Spleen (tissue), 11 donors: ENCODE results near the gene SLC24A3. TPM values are rescaled to one million over a fixed set of nuclear protein-coding genes. Genes with fewer than 3 reads are reported as not detected.

Experiments
- DNase-seq: peaks from one replicate; pipeline ENCODE4 v3.0.0-alpha.2; 2020
- H3K27ac ChIP-seq, 8 donors: fragments of 200-600 bp; sonication (generic) in 7 of 8; 1 replicate in 4 of 8; 2 replicates in 4 of 8; pipeline versions ENCODE4 v1.5.0 to v1.8.0; 2016 to 2021; ENCODE audit warnings: inconsistent platforms in 4 of 8, mild to moderate bottlenecking in 4 of 8, moderate library complexity in 1 of 8
- H3K27me3 ChIP-seq, 7 donors: fragments of 200-600 bp; sonication (generic) in 6 of 7; replicated peaks in 1 of 7; 1 replicate in 4 of 7; 2 replicates in 3 of 7; pipeline versions ENCODE4 v1.5.0 to v1.8.0; 2016 to 2021; ENCODE audit warnings: inconsistent platforms in 3 of 7, mild to moderate bottlenecking in 1 of 7
- H3K36me3 ChIP-seq, 6 donors: fragments of 200-600 bp; sonication (generic) in 5 of 6; 1 replicate in 4 of 6; 2 replicates in 2 of 6; pipeline versions ENCODE4 v1.5.0 to v1.8.0; 2016 to 2021; ENCODE audit warnings: inconsistent platforms in 2 of 6
- H3K4me1 ChIP-seq, 6 donors: fragments of 200-600 bp; sonication (generic) in 5 of 6; 1 replicate in 3 of 6; 2 replicates in 3 of 6; pipeline versions ENCODE4 v1.5.0 to v1.8.0; 2016 to 2021; ENCODE audit warnings: inconsistent platforms in 3 of 6
- H3K4me3 ChIP-seq, 8 donors: fragments of 200-600 bp; sonication (generic) in 7 of 8; 1 replicate in 4 of 8; 2 replicates in 4 of 8; pipeline versions ENCODE4 v1.5.0 to v1.8.0; 2016 to 2021; ENCODE audit warnings: inconsistent platforms in 4 of 8, mild to moderate bottlenecking in 4 of 8, moderate library complexity in 2 of 8
- H3K9me3 ChIP-seq, 8 donors: fragments of 200-600 bp; sonication (generic) in 7 of 8; 1 replicate in 4 of 8; 2 replicates in 4 of 8; pipeline versions ENCODE4 v1.5.0 to v1.8.0; 2016 to 2021; ENCODE audit warnings: inconsistent platforms in 4 of 8
- POLR2A ChIP-seq, 3 donors: fragments of 450-650 bp; IDR thresholded peaks; one replicate each; pipeline ENCODE4 v1.5.1; 2017; ENCODE audit warnings: antibody characterized with exemption in 3 of 3, mild to moderate bottlenecking in 1 of 3
- POLR2AphosphoS5 ChIP-seq, 3 donors: sonication (generic); formaldehyde crosslinking; IDR thresholded peaks; one replicate each; pipeline ENCODE4 v1.5.1; 2017; ENCODE audit warnings: antibody characterized with exemption in 3 of 3
- WGBS, 5 donors: extraction: QIAGEN DNeasy Blood & Tissue Kit in 3 of 5; methylation state at CpG; one replicate each; pipeline versions ENCODE4 v1.1.5 to v1.1.7; 2013 to 2018; 5-methylcytosine and 5-hydroxymethylcytosine counted together
- intact Hi-C: fragments of 100-400 bp; cut with DNase I; formaldehyde crosslinking; loops from one replicate; pipeline ENCODE4 v1.15.0; 2023; ENCODE audit warnings: low total_unique reads
- polyA plus RNA-seq, 3 donors: library from polyadenylated mRNA; stranded (reverse); fragments of 200-250 nt; gene quantifications; one replicate each; pipeline ENCODE4 v1.2.1, GENCODE V29; 2013
- total RNA-seq, 7 donors: library from RNA; depleted of rRNA in 3 of 7; stranded (reverse); fragments of >200 nt in 3 of 7; fragmentation: NEBNext Ultra II Directional in 4 of 7; extraction: Animal tissue kit (Norgen Biotek cat#: 25700) in 4 of 7; gene quantifications; one replicate each; pipeline versions ENCODE4 v1.1.0 to v1.2.1, GENCODE V29; 2016 to 2021
- TF ChIP-seq, protein P1 (sequence below), 11 experiments: fragments of 200-600 bp in 7 of 11; fragments of 450-650 bp in 4 of 11; sonication (generic) in 4 of 11; IDR thresholded peaks in 8 of 11; conservative IDR thresholded peaks in 3 of 11; 1 replicate in 7 of 11; 2 replicates in 4 of 11; pipeline versions ENCODE4 v1.4.0 to v1.8.0; 2016 to 2021; ENCODE audit warnings: antibody characterized with exemption in 11 of 11, inconsistent platforms in 4 of 11, mild to moderate bottlenecking in 1 of 11
- donor health status: healthy with polysubstance abuse.
- donor health status: DM: no; HTN: no; CAD: no; lungs with moderate emphysema.
- donor health status: DM: no; HTN: no; CAD: no.
- donor health status: Bipolar disorder and iron deficiency.
- donor health status: healthy.
- donor health status: DM: no; HTN: no; CAD: no.
- donor health status: DM: yes; HTN: yes; CAD: no.

Gene SLC24A3
- total and polyA plus RNA-seq, 10 donors: 0.37 to 3.9 (median 2.6) TPM

DNA sequence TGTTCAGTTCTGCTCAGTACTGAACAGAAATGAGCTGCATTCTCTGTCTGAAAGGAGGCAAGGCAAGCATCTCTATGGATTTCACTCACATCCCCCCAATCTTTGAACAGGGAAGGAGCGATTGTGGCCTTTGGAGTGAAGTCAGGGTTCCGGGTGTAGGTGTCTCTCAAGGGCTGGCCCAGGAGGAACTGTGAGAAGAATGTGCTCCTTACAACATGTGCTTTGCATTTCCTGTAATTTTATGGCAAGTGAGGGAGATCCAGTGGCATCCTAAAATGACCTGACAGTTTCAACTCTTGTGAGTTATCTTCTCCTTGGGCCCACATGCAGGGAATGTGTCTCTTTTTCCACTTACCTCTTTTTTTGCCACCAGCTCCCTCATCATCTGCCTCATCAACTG, 482.6 kb downstream of the SLC24A3 start:
- H3K27me3 ChIP-seq: no peaks in the 10 kb centered on the region
- no peak for DNase-seq
- H3K9me3 ChIP-seq: no peaks in the 10 kb centered on the region
- intact Hi-C loops: loop anchor here (10.0 kb wide), 1 partner anchor 300 kb away; no protein-coding TSS in a partner anchor
- H3K36me3 ChIP-seq: no peaks in the 10 kb centered on the region
- peak overlapping the region in 4 of 8 donors; percentile 36 to 51 (median 42) for H3K27ac ChIP-seq
- TF ChIP-seq POLR2AphosphoS5 (IDR thresholded peaks at IDR 0.05): no peak
- TF ChIP-seq, protein P1, sequence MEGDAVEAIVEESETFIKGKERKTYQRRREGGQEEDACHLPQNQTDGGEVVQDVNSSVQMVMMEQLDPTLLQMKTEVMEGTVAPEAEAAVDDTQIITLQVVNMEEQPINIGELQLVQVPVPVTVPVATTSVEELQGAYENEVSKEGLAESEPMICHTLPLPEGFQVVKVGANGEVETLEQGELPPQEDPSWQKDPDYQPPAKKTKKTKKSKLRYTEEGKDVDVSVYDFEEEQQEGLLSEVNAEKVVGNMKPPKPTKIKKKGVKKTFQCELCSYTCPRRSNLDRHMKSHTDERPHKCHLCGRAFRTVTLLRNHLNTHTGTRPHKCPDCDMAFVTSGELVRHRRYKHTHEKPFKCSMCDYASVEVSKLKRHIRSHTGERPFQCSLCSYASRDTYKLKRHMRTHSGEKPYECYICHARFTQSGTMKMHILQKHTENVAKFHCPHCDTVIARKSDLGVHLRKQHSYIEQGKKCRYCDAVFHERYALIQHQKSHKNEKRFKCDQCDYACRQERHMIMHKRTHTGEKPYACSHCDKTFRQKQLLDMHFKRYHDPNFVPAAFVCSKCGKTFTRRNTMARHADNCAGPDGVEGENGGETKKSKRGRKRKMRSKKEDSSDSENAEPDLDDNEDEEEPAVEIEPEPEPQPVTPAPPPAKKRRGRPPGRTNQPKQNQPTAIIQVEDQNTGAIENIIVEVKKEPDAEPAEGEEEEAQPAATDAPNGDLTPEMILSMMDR (IDR thresholded peaks at IDR 0.05 in 8 of 11, conservative IDR thresholded peaks at IDR 0.05 in 3 of 11): no peak
- TF ChIP-seq POLR2A (IDR thresholded peaks at IDR 0.05): no peak
- 49 to 81% (median 66%) methylated on average over 2 of the region's 2 CpGs for WGBS, 5 donors
- H3K4me3 ChIP-seq: no peak overlapping the region
- peaks cover 0 to 26% (median 14%) of the 10 kb centered on the region in 6 donors for H3K4me1 ChIP-seq

DNA sequence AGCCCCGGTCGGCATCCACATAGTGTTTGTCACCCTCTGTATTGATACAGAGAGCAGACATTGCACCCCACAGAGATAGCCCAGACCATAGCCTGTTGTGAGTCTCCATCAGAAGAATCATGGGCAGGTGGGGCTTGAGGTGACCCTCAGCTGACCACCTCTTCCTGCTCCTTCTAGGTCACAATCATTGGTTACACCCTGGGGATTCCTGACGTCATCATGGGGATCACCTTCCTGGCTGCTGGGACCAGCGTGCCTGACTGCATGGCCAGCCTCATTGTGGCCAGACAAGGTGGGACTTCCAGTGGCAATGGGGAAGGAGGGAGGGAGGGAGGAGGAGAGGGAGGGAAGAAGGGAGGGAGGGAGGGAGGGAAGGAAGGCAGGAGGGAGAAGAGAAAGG, 484.2 kb downstream of the SLC24A3 start:
- 77 to 92% (median 88%) methylated on average over 4 of the region's 4 CpGs for WGBS, 5 donors
- H3K27ac ChIP-seq: no peak overlapping the region
- H3K27me3 ChIP-seq: no peaks in the 10 kb centered on the region
- peaks cover 0 to 38% (median 20%) of the 10 kb centered on the region in 6 donors for H3K4me1 ChIP-seq
- intact Hi-C loops: loop anchor here (10.0 kb wide), 1 partner anchor 298 kb away; no protein-coding TSS in a partner anchor
- no peaks in the 10 kb centered on the region for H3K36me3 ChIP-seq
- no peaks in the 10 kb centered on the region for H3K9me3 ChIP-seq
- H3K4me3 ChIP-seq: no peak overlapping the region
- TF ChIP-seq, protein P1 (IDR thresholded peaks at IDR 0.05 in 8 of 11, conservative IDR thresholded peaks at IDR 0.05 in 3 of 11): no peak
- TF ChIP-seq POLR2AphosphoS5 (IDR thresholded peaks at IDR 0.05): no peak
- no peak for TF ChIP-seq POLR2A (IDR thresholded peaks at IDR 0.05)
- no peak for DNase-seq

DNA sequence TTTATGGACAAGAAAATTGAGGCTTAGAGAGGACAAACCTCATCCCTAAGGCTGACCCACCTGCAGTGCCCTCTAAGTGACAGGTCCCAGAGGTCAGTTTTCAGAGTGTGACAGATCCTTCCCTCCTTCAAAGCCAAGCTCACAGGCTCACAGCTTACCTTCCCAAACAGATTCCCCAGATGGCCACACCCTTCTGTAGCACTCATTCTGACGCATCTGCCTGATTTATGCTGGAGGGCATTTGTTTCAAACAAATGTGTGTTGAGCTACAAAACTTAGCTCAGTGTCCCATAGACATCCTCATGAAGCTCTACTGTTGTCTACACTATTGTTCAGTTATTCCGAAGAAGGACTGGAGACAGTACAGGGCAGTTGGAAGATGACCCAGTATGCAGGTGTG, 485.0 kb downstream of the SLC24A3 start:
- no peak overlapping the region for H3K4me3 ChIP-seq
- H3K9me3 ChIP-seq: peaks cover 0 to 5% (median 3%) of the 10 kb centered on the region in 8 donors
- 93 to 98% (median 94%) methylated on average over 2 of the region's 2 CpGs for WGBS, 5 donors
- intact Hi-C loops: loop anchor here (10.0 kb wide), 1 partner anchor 297 kb away; no protein-coding TSS in a partner anchor
- H3K27me3 ChIP-seq: no peaks in the 10 kb centered on the region
- no peaks in the 10 kb centered on the region for H3K36me3 ChIP-seq
- H3K27ac ChIP-seq: no peak overlapping the region
- DNase-seq: no peak
- peaks cover 0 to 41% (median 19%) of the 10 kb centered on the region in 6 donors for H3K4me1 ChIP-seq
- TF ChIP-seq POLR2AphosphoS5 (IDR thresholded peaks at IDR 0.05): no peak
- TF ChIP-seq, protein P1 (IDR thresholded peaks at IDR 0.05 in 8 of 11, conservative IDR thresholded peaks at IDR 0.05 in 3 of 11): no peak
- no peak for TF ChIP-seq POLR2A (IDR thresholded peaks at IDR 0.05)

DNA sequence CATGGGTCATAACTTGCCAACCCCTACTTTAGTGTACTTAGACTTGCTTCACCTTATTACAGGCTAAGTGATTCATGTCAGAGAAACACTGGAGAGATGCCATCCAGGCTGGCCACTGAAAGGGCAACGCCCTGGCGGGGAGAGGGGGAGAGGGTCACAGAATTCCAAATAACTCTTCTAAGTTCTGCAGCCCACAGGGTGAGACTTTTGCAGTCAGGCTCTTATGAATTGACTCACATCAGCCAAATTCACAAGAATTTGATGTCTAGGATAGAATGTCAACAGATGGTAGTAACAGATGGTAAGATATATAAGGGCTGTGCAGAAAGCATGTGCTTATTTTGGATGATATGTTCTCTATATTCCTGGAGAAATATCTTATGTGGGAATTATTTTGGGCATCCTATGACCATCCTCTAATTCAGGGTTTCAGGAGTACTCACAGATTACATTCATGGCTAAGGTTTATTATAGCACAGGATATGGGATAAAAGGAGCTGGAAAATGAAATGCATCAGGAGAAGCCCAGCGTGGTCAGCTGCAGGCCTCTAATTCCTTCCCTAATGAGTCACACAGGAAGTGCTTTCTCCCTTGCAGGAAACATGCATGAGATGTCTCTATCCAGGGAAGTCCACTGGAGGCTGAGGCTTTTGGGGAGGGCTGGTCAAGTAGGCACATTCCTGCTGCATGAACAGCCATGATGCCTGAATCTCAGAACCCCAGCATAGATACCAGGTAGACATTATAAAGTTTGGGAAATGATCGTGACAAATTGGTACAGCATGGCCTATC, 486.9 kb downstream of the SLC24A3 start:
- intact Hi-C loops: loop anchor here (10.0 kb wide), 1 partner anchor 295 kb away; no protein-coding TSS in a partner anchor
- DNase-seq: no peak
- Histone ChIP-seq H3K27ac (no peak overlapping the region), H3K4me3 (no peak overlapping the region), H3K4me1 (peaks cover 0 to 33% (median 12%) of the 10 kb centered on the region in 6 donors), H3K27me3 (no peaks in the 10 kb centered on the region), H3K36me3 (no peaks in the 10 kb centered on the region), H3K9me3 (peaks cover 0 to 11% (median 8%) of the 10 kb centered on the region in 8 donors)
- TF ChIP-seq, protein P1 (IDR thresholded peaks at IDR 0.05 in 8 of 11, conservative IDR thresholded peaks at IDR 0.05 in 3 of 11): no peak
- no peak for TF ChIP-seq POLR2A (IDR thresholded peaks at IDR 0.05)
- TF ChIP-seq POLR2AphosphoS5 (IDR thresholded peaks at IDR 0.05): no peak
- WGBS, 5 donors: 80 to 88% (median 84%) methylated on average over 4 of the region's 4 CpGs
